Measurements from ENCODE around the gene PLXNA2.

DNA sequence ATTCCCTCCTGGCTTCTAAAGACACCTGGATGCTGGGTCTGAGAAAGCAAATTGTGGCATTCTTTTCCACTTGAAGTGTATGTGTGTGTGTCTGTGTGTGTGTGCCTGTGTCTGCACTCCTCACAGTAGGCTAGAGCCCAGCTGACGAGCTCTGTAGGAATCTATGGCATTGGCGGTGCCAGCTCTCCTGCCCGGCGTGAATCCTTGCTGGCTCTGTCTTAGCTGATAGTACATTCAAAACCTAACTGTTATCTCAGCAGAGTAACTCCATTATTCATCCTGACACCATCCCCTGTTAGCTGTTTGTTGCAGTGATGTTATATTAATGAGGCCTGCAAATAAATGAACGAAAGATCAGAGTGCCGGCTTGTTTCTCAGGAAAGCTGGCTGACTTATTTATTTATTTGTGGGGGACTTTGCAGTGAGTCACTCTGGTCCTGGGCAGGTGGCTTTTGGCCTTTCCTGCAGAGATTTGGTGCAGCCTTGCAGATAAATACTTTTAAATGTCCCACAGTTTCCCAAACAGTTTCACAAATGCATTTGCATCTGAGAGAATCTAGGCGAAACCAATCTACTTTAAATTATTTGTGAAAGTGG lies 172.7 kb downstream of the PLXNA2 start:
- no peak for TF ChIP-seq POLR2A (IDR thresholded peaks at IDR 0.05)
- TF ChIP-seq, protein P1, sequence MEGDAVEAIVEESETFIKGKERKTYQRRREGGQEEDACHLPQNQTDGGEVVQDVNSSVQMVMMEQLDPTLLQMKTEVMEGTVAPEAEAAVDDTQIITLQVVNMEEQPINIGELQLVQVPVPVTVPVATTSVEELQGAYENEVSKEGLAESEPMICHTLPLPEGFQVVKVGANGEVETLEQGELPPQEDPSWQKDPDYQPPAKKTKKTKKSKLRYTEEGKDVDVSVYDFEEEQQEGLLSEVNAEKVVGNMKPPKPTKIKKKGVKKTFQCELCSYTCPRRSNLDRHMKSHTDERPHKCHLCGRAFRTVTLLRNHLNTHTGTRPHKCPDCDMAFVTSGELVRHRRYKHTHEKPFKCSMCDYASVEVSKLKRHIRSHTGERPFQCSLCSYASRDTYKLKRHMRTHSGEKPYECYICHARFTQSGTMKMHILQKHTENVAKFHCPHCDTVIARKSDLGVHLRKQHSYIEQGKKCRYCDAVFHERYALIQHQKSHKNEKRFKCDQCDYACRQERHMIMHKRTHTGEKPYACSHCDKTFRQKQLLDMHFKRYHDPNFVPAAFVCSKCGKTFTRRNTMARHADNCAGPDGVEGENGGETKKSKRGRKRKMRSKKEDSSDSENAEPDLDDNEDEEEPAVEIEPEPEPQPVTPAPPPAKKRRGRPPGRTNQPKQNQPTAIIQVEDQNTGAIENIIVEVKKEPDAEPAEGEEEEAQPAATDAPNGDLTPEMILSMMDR (IDR thresholded peaks at IDR 0.05): no peak

Measured in body of pancreas (tissue), 4 donors.